HepG2 (cell line): Measurements from ENCODE around the gene ELK1. TPM values are rescaled to one million over a fixed set of nuclear protein-coding genes. Genes with fewer than 3 reads are reported as not detected.

Experiments used
- CBX2 ChIP-seq, 2 experiments: fragments of 200-600 bp in 1 of 2; sonication (generic); formaldehyde crosslinking in 1 of 2; IDR thresholded peaks; 2 replicates each; pipeline versions ENCODE4 v1.7.0 to v1.8.1; 2018 to 2022; ENCODE audit warnings: low read depth in 2 of 2, low read length in 1 of 2, mild to moderate bottlenecking in 1 of 2, missing genetic modification reagents in 1 of 2
- E2F1 ChIP-seq: sonication (generic); formaldehyde crosslinking; IDR thresholded peaks from 2 replicates; pipeline ENCODE4 v1.5.0; 2020; ENCODE audit warnings: missing genetic modification reagents
- KDM4B ChIP-seq: sonication (generic); formaldehyde crosslinking; IDR thresholded peaks from 2 replicates; pipeline ENCODE4 v1.4.0; 2020; ENCODE audit warnings: missing genetic modification reagents
- MED13 ChIP-seq: sonication (generic); formaldehyde crosslinking; IDR thresholded peaks from 2 replicates; pipeline ENCODE4 v1.5.0; 2020; ENCODE audit warnings: missing genetic modification reagents
- MED8 ChIP-seq: sonication (generic); formaldehyde crosslinking; IDR thresholded peaks from 2 replicates; pipeline ENCODE4 v1.8.1; 2023; ENCODE audit warnings: mild to moderate bottlenecking, missing genetic modification reagents; ENCODE audit not compliant: insufficient replicate concordance
- MTF1 ChIP-seq: sonication (generic); formaldehyde crosslinking; IDR thresholded peaks from 2 replicates; pipeline ENCODE4 v1.5.0; 2020; ENCODE audit warnings: missing genetic modification reagents
- NFYC ChIP-seq: IDR thresholded peaks from 2 replicates; pipeline ENCODE4 v1.6.1; 2016; ENCODE audit warnings: missing genetic modification reagents, missing compliant biosample characterization
- NONO ChIP-seq, 2 experiments: fragments of 450-650 bp in 1 of 2; sonication (generic) in 1 of 2; formaldehyde crosslinking in 1 of 2; IDR thresholded peaks in 1 of 2; conservative IDR thresholded peaks in 1 of 2; 2 replicates each; pipeline versions ENCODE4 v1.6.1 to v1.8.0; 2017 to 2022; ENCODE audit warnings: mild to moderate bottlenecking in 1 of 2, missing genetic modification reagents in 1 of 2, moderate library complexity in 1 of 2
- POLR2A ChIP-seq, 2 experiments: IDR thresholded peaks; 2 replicates each; pipeline ENCODE4 v1.6.1; 2011; ENCODE audit warnings: low read depth in 2 of 2, low read length in 2 of 2, mild to moderate bottlenecking in 1 of 2, moderate library complexity in 1 of 2; ENCODE audit not compliant: insufficient read depth in 1 of 2
- TSC22D2 ChIP-seq: sonication (generic); formaldehyde crosslinking; IDR thresholded peaks from 2 replicates; pipeline ENCODE4 v1.5.1; 2020; ENCODE audit warnings: missing genetic modification reagents, mild to moderate bottlenecking, borderline replicate concordance
- YY1 ChIP-seq: IDR thresholded peaks from 2 replicates; pipeline ENCODE4 v1.6.1; 2011; ENCODE audit warnings: low read length, low read depth, moderate library complexity, mild to moderate bottlenecking; ENCODE audit not compliant: insufficient read depth, insufficient replicate concordance
- ZBTB7A ChIP-seq: sonication (generic); formaldehyde crosslinking; IDR thresholded peaks from 2 replicates; pipeline ENCODE4 v1.8.0; 2022; ENCODE audit warnings: mild to moderate bottlenecking, missing genetic modification reagents
- ZNF512B ChIP-seq: sonication (generic); formaldehyde crosslinking; IDR thresholded peaks from 2 replicates; pipeline ENCODE4 v1.5.1; 2020; ENCODE audit warnings: missing genetic modification reagents, mild to moderate bottlenecking, borderline replicate concordance
- ZNF557 ChIP-seq: sonication (generic); formaldehyde crosslinking; IDR thresholded peaks from 2 replicates; pipeline ENCODE4 v1.4.0; 2020; ENCODE audit warnings: missing genetic modification reagents
- ZNF567 ChIP-seq: sonication (generic); formaldehyde crosslinking; IDR thresholded peaks from 2 replicates; pipeline ENCODE4 v1.8.1; 2023; ENCODE audit warnings: mild to moderate bottlenecking, missing genetic modification reagents, borderline replicate concordance
- ZNF777 ChIP-seq: sonication (generic); formaldehyde crosslinking; IDR thresholded peaks from 2 replicates; pipeline ENCODE4 v1.4.0; 2020; ENCODE audit warnings: missing genetic modification reagents
- polyA plus RNA-seq, 8 experiments: library from polyadenylated mRNA; depleted of rRNA in 3 of 8; stranded (reverse) in 7 of 8; unstranded in 1 of 8; fragments of >200 nt; fragmentation: Illumina TruSeq in 4 of 8; extraction: Trizol in 4 of 8; gene quantifications; 2 replicates each; pipeline versions ENCODE4 v1.2.1 to v1.2.3, GENCODE V29; 2011 to 2016; ENCODE audit warnings: low read depth in 4 of 8, missing spikeins in 1 of 8, mixed read lengths in 1 of 8; ENCODE audit not compliant: insufficient read depth in 1 of 8
- total RNA-seq, 5 experiments: library from RNA; depleted of rRNA; stranded (reverse); fragments of >200 nt; fragmentation: Illumina TruSeq; extraction: Trizol; gene quantifications; 2 replicates each; pipeline ENCODE4 v1.2.3, GENCODE V29; 2016; ENCODE audit warnings: low read depth in 1 of 5
- TF ChIP-seq, protein P1 (sequence below): sonication (generic); formaldehyde crosslinking; IDR thresholded peaks from 2 replicates; pipeline ENCODE4 v1.4.0; 2020; ENCODE audit warnings: missing genetic modification reagents; ENCODE audit errors: not compliant biosample characterization
- TF ChIP-seq, protein P2 (sequence below): sonication (generic); formaldehyde crosslinking; IDR thresholded peaks from 2 replicates; pipeline ENCODE4 v1.8.0; 2022; ENCODE audit warnings: mild to moderate bottlenecking, missing genetic modification reagents; ENCODE audit not compliant: insufficient replicate concordance
- TF ChIP-seq, protein P3 (sequence below): sonication (generic); formaldehyde crosslinking; IDR thresholded peaks from 2 replicates; pipeline ENCODE4 v1.4.0; 2020; ENCODE audit warnings: missing genetic modification reagents

ELK1 gene
- total and polyA plus RNA-seq, 2 of the 13 experiments (the other 11 are each of a cell fraction or from before 2014, with no cell fraction given), result 4.3 to 7.2 TPM

DNA sequence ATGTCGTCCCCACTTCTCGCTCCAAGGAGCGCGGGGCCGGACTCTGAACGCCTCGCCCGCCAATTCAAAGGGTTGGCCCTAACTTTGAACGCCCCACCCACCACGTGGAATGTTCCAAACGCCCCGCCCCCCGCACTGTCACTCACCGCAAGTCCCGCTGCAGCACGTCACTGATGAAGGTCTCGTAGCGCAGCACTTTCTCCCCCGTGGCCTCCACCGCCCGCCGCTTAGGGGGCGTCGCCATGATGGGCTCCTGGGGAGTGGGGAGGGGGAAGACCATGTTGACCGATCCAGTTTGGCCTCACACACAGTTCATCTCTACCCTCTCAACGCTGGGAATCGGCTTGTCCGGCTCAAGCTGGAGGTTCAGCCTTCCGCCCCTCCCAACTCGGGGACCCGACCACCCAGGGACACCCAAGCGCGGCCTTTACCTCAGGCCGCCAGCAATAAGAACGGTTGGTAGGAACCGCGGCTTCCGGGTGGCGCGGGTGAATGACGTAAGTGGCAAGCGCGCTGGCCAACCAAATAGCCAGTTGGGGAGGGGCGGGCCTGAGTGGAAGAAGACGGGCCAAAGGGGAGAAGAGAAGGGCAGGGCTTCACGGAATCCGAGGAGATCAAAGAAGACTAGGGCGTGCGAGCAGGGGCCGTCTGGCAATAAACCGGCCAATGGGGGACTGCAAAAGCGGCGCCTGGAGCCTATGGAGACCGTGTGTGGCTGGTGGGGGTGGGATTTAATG lies 8.5 kb upstream of the ELK1 start, which contains the start of gene UXT (continued):
- TF ChIP-seq, protein P1, sequence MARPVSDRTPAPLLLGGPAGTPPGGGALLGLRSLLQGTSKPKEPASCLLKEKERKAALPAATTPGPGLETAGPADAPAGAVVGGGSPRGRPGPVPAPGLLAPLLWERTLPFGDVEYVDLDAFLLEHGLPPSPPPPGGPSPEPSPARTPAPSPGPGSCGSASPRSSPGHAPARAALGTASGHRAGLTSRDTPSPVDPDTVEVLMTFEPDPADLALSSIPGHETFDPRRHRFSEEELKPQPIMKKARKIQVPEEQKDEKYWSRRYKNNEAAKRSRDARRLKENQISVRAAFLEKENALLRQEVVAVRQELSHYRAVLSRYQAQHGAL (CRISPR knock-in tag), result no peak
- TF ChIP-seq E2F1 (CRISPR knock-in tag) (peak; percentile 75), CBX2 (IDR thresholded peaks at IDR 0.05; ENCODE audit: low read depth, low read length) (no peak), CBX2 (CRISPR knock-in tag; IDR thresholded peaks at IDR 0.05; ENCODE audit: low read depth) (no peak), TSC22D2 (no peak), NFYC (CRISPR knock-in tag) (peak; percentile 80), ZNF567 (CRISPR knock-in tag) (no peak), KDM4B (CRISPR knock-in tag) (no peak), MED13 (CRISPR knock-in tag) (no peak; the same call in 1 of the 2 replicates), MED8 (CRISPR knock-in tag) (no peak), NONO (IDR thresholded peaks at IDR 0.05) (no peak), NONO (CRISPR knock-in tag; conservative IDR thresholded peaks at IDR 0.05) (peak; percentile 59), ZNF557 (CRISPR knock-in tag) (no peak), ZNF512B (CRISPR knock-in tag) (no peak), YY1 (peak; percentile 80), ZNF777 (CRISPR knock-in tag) (peak; percentile 53; the same call in 1 of the 2 replicates), POLR2A (IDR thresholded peaks at IDR 0.05; ENCODE audit: insufficient read depth in 1 of 2, low read depth in 2 of 2, low read length in 2 of 2) (peak; percentile 46 to 86), MTF1 (CRISPR knock-in tag) (no peak), ZBTB7A (CRISPR knock-in tag) (no peak)
- TF ChIP-seq, protein P2, sequence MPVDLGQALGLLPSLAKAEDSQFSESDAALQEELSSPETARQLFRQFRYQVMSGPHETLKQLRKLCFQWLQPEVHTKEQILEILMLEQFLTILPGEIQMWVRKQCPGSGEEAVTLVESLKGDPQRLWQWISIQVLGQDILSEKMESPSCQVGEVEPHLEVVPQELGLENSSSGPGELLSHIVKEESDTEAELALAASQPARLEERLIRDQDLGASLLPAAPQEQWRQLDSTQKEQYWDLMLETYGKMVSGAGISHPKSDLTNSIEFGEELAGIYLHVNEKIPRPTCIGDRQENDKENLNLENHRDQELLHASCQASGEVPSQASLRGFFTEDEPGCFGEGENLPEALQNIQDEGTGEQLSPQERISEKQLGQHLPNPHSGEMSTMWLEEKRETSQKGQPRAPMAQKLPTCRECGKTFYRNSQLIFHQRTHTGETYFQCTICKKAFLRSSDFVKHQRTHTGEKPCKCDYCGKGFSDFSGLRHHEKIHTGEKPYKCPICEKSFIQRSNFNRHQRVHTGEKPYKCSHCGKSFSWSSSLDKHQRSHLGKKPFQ (CRISPR knock-in tag), result no peak
- TF ChIP-seq, protein P3, sequence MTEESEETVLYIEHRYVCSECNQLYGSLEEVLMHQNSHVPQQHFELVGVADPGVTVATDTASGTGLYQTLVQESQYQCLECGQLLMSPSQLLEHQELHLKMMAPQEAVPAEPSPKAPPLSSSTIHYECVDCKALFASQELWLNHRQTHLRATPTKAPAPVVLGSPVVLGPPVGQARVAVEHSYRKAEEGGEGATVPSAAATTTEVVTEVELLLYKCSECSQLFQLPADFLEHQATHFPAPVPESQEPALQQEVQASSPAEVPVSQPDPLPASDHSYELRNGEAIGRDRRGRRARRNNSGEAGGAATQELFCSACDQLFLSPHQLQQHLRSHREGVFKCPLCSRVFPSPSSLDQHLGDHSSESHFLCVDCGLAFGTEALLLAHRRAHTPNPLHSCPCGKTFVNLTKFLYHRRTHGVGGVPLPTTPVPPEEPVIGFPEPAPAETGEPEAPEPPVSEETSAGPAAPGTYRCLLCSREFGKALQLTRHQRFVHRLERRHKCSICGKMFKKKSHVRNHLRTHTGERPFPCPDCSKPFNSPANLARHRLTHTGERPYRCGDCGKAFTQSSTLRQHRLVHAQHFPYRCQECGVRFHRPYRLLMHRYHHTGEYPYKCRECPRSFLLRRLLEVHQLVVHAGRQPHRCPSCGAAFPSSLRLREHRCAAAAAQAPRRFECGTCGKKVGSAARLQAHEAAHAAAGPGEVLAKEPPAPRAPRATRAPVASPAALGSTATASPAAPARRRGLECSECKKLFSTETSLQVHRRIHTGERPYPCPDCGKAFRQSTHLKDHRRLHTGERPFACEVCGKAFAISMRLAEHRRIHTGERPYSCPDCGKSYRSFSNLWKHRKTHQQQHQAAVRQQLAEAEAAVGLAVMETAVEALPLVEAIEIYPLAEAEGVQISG, result peak; percentile 30; the same call in 1 of the 2 replicates
